K562 (cell line): ENCODE data around the gene AP2S1. TPM values are rescaled to one million over a fixed set of nuclear protein-coding genes. Genes with fewer than 3 reads are reported as not detected.

Experiments
- AFF4 ChIP-seq: sonication (generic); formaldehyde crosslinking; IDR thresholded peaks from 2 replicates; pipeline ENCODE4 v1.8.0; 2023; ENCODE audit warnings: mild to moderate bottlenecking, missing genetic modification reagents
- DIDO1 ChIP-seq: fragments of 450-650 bp; IDR thresholded peaks from 2 replicates; pipeline ENCODE4 v1.6.1; 2016; ENCODE audit warnings: low read depth, missing biosample characterization, missing genetic modification characterization
- E2F6 ChIP-seq, 2 experiments: IDR thresholded peaks; 2 replicates each; pipeline ENCODE4 v1.6.1; 2011; ENCODE audit warnings: borderline replicate concordance in 1 of 2, control low read depth in 1 of 2, low read depth in 1 of 2, low read length in 1 of 2, mild to moderate bottlenecking in 1 of 2, mixed read lengths in 1 of 2, moderate library complexity in 1 of 2; ENCODE audit not compliant: insufficient read depth in 1 of 2, insufficient read length in 1 of 2, poor library complexity in 1 of 2, severe bottlenecking in 1 of 2; ENCODE audit errors: extremely low read depth in 1 of 2
- E2F8 ChIP-seq: fragments of 450-650 bp; IDR thresholded peaks from 2 replicates; pipeline ENCODE4 v1.7.1; 2018; ENCODE audit warnings: mild to moderate bottlenecking, low read depth; ENCODE audit not compliant: partially characterized antibody
- ETV6 ChIP-seq, 3 experiments: fragments of 150-350 bp in 1 of 3; sonication (generic) in 1 of 3; formaldehyde crosslinking in 1 of 3; IDR thresholded peaks; 2 replicates each; pipeline versions ENCODE4 v1.6.1 to v1.8.0; 2014 to 2022; ENCODE audit warnings: borderline replicate concordance in 2 of 3, low read depth in 2 of 3, antibody characterized with exemption in 1 of 3, low read length in 1 of 3, mild to moderate bottlenecking in 1 of 3, missing genetic modification reagents in 1 of 3
- HDGF ChIP-seq: fragments of 450-650 bp; IDR thresholded peaks from 2 replicates; pipeline ENCODE4 v1.6.1; 2016
- NRF1 ChIP-seq, 2 experiments: fragments of 450-650 bp; IDR thresholded peaks in 1 of 2; conservative IDR thresholded peaks in 1 of 2; 2 replicates each; pipeline ENCODE4 v1.6.1; 2014; ENCODE audit warnings: mild to moderate bottlenecking in 2 of 2
- SMARCB1 ChIP-seq: IDR thresholded peaks from 2 replicates; pipeline ENCODE4 v1.6.1; 2011; ENCODE audit warnings: improper control_type of control experiment, low read depth; ENCODE audit not compliant: insufficient read length
- ZBTB34 ChIP-seq: fragments of 250-450 bp; sonication (Bioruptor Pico); IDR thresholded peaks from 2 replicates; pipeline ENCODE4 v1.8.0; 2021; ENCODE audit warnings: mild to moderate bottlenecking, moderate library complexity
- ZBTB9 ChIP-seq: fragments of 450-650 bp; formaldehyde crosslinking; IDR thresholded peaks from 2 replicates; pipeline ENCODE4 v1.4.0; 2020; ENCODE audit warnings: mild to moderate bottlenecking, moderate library complexity
- ZNF277 ChIP-seq: fragments of 250-450 bp; sonication (Bioruptor Pico); IDR thresholded peaks from 2 replicates; pipeline ENCODE4 v1.8.0; 2022; ENCODE audit warnings: inconsistent platforms, mild to moderate bottlenecking, moderate library complexity, borderline replicate concordance
- polyA plus RNA-seq, 8 experiments: library from polyadenylated mRNA; depleted of rRNA in 4 of 8; stranded (reverse) in 5 of 8; unstranded in 3 of 8; fragments of >200 nt; fragmentation: Nextera tagmentation in 2 of 8; fragmentation: Illumina TruSeq in 1 of 8; extraction: Ambion mirVana in 2 of 8; extraction: Trizol in 1 of 8; gene quantifications; 2 replicates each; pipeline versions ENCODE4 v1.2.1 to v1.2.3, GENCODE V29; 2011 to 2014; ENCODE audit warnings: inconsistent platforms in 1 of 8, missing spikeins in 1 of 8
- total RNA-seq, 7 experiments: library from RNA; depleted of rRNA in 6 of 7; stranded (reverse); fragments of >200 nt in 6 of 7; fragmentation: Illumina TruSeq in 2 of 7; extraction: Trizol in 2 of 7; gene quantifications; 2 replicates each; pipeline versions ENCODE4 v1.2.1 to v1.2.3, GENCODE V29; 2011 to 2021; ENCODE audit warnings: low replicate concordance in 1 of 7

The AP2S1 gene
- total and polyA plus RNA-seq, 9 of the 15 experiments (the other 6 are each of a cell fraction or from before 2014, with no cell fraction given) = 32.4 to 294 (median 136) TPM

- TF ChIP-seq ZBTB34 (CRISPR knock-in tag) = no peak
- TF ChIP-seq E2F6 (IDR thresholded peaks at IDR 0.05; ENCODE audit: borderline replicate concordance in 1 of 2, extremely low read depth in 1 of 2, insufficient read depth in 1 of 2, insufficient read length in 1 of 2, low read depth in 1 of 2, low read length in 1 of 2, poor library complexity in 1 of 2, severe bottlenecking in 1 of 2) = no peak
- no peak for TF ChIP-seq ETV6 (IDR thresholded peaks at IDR 0.05; ENCODE audit: borderline replicate concordance in 1 of 2, low read depth in 2 of 2, low read length in 1 of 2)
- no peak for TF ChIP-seq ETV6 (CRISPR knock-in tag; IDR thresholded peaks at IDR 0.05; ENCODE audit: borderline replicate concordance)
- no peak for TF ChIP-seq HDGF
- TF ChIP-seq SMARCB1 = no peak
- peak; percentile 45 for TF ChIP-seq E2F8
- peak; percentile 74 to 78 for TF ChIP-seq NRF1 (conservative IDR thresholded peaks at IDR 0.05 in 1 of 2, IDR thresholded peaks at IDR 0.05 in 1 of 2)
- TF ChIP-seq AFF4 (CRISPR knock-in tag) = no peak
- no peak for TF ChIP-seq DIDO1 (tag)
- peak; percentile 90; the same call in 1 of the 2 replicates for TF ChIP-seq ZBTB9 (CRISPR knock-in tag)
- TF ChIP-seq ZNF277 = no peak
Observed at GRCh38 chr19:46850228-46851203, at the start of gene AP2S1 (continued).
